ENCODE results near the gene HERC6.
"Not testable (repeated sequence)": the region's sequence is repeated elsewhere in the genome, so short reads cannot be mapped to it uniquely, and the experiment has no call there.

The HERC6 gene

GRCh38 chr4:88447371-88448095, 68.9 kb downstream of the HERC6 start:
- DNase-seq = no peak

- DNase-seq = not testable (repeated sequence)
Observed at GRCh38 chr4:88448211-88448765, 69.6 kb downstream of the HERC6 start.

GRCh38 chr4:88448889-88449288, 70.2 kb downstream of the HERC6 start:
- DNase-seq = no peak

GRCh38 chr4:88449290-88449689, 70.6 kb downstream of the HERC6 start:
- DNase-seq = no peak

GRCh38 chr4:88451205-88451604, 72.6 kb downstream of the HERC6 start:
- DNase-seq = no peak

GRCh38 chr4:88452912-88453311, 74.3 kb downstream of the HERC6 start:
- DNase-seq = no peak

GRCh38 chr4:88456670-88457306, 78.1 kb downstream of the HERC6 start, which contains the start of gene HERC5:
Gene HERC5 (plus strand): TSS chr4:88457119. CDS start chr4:88457270, 151 bp downstream.
- peak; percentile 85 to 95 (median 89) for DNase-seq

GRCh38 chr4:88457307-88458103, 78.9 kb downstream of the HERC6 start:
- DNase-seq = peak in 3 of 5 donors; percentile 14 to 52 (median 39)

- DNase-seq = no peak
Observed at GRCh38 chr4:88458104-88458740, 79.6 kb downstream of the HERC6 start.

- DNase-seq = no peak
Observed at GRCh38 chr4:88465653-88466192, 87.1 kb downstream of the HERC6 start.

GRCh38 chr4:88467392-88467791, 88.7 kb downstream of the HERC6 start:
- DNase-seq = no peak

GRCh38 chr4:88477229-88477860, 98.7 kb downstream of the HERC6 start:
- DNase-seq = no peak

- no peak for DNase-seq
Observed at GRCh38 chr4:88478247-88478646, 99.6 kb downstream of the HERC6 start.

- no peak for DNase-seq
Observed at GRCh38 chr4:88481537-88481936, 102.9 kb downstream of the HERC6 start.

- DNase-seq = no peak
Observed at GRCh38 chr4:88489100-88489761, 110.6 kb downstream of the HERC6 start.
